Skeletal muscle cell (primary cell): ENCODE results near the gene S100A16.

Experiments used
- DNase-seq: peaks from one replicate; pipeline ENCODE4 v3.0.0-alpha.2; 2010; ENCODE audit warnings: low read depth
- H3K4me3 ChIP-seq: 2 replicates; pipeline ENCODE4 v1.5.1; 2011; ENCODE audit warnings: low read depth, mild to moderate bottlenecking, control low read depth, low read length, moderate library complexity

Gene S100A16

GRCh38 chr1:153619171-153619570 is 6.2 kb upstream of the S100A16 start:
- no peak overlapping the region for H3K4me3 ChIP-seq
- no peak for DNase-seq

- H3K4me3 ChIP-seq: no peak overlapping the region
- no peak for DNase-seq
Measured at GRCh38 chr1:153617663-153618062, 4.7 kb upstream of the S100A16 start.

GRCh38 chr1:153616917-153617311 is 4.0 kb upstream of the S100A16 start:
- H3K4me3 ChIP-seq: no peak overlapping the region
- DNase-seq: no peak

- H3K4me3 ChIP-seq: no peak within 1 kb of the TSS
- DNase-seq: no peak
Measured at GRCh38 chr1:153616144-153616916, 3.4 kb upstream of the S100A16 start, which contains the start of gene S100A14. S100A14 (minus strand) TSS chr1:153616325; CDS start chr1:153615858, 467 bp downstream.

- DNase-seq: no peak
- no peak overlapping the region for H3K4me3 ChIP-seq
Measured at GRCh38 chr1:153615406-153615805, 2.5 kb upstream of the S100A16 start.

GRCh38 chr1:153614906-153615305 is 2.0 kb upstream of the S100A16 start:
- DNase-seq: no peak
- H3K4me3 ChIP-seq: no peak overlapping the region

- DNase-seq: no peak
- no peak overlapping the region for H3K4me3 ChIP-seq
Measured at GRCh38 chr1:153614189-153614900, 1.4 kb upstream of the S100A16 start.

- peak overlapping the region; percentile 71 for H3K4me3 ChIP-seq
Measured at GRCh38 chr1:153613406-153613805, 469 bp upstream of the S100A16 start.

GRCh38 chr1:153612111-153612754 is 704 bp downstream of the S100A16 start:
- DNase-seq: no peak
- peak overlapping the region; percentile 71 for H3K4me3 ChIP-seq

More at GRCh38 chr1:153613406-153613805, 469 bp upstream of the S100A16 start:
- DNase-seq: no peak

- no peak for DNase-seq
- peak overlapping the region; percentile 71 for H3K4me3 ChIP-seq
Measured at GRCh38 chr1:153611356-153611755, 1.6 kb downstream of the S100A16 start.

- H3K4me3 ChIP-seq: peak overlapping the region; percentile 71
- DNase-seq: no peak
Measured at GRCh38 chr1:153610811-153611301, 2.1 kb downstream of the S100A16 start.

- DNase-seq: no peak
- peak overlapping the region; percentile 71 for H3K4me3 ChIP-seq
Measured at GRCh38 chr1:153610334-153610733, 2.6 kb downstream of the S100A16 start.

- no peak for DNase-seq
- H3K4me3 ChIP-seq: no peak overlapping the region
Measured at GRCh38 chr1:153609585-153609907, 3.4 kb downstream of the S100A16 start.

- H3K4me3 ChIP-seq: peak overlapping the region; percentile 38
Measured at GRCh38 chr1:153608742-153609584, 4.0 kb downstream of the S100A16 start.

GRCh38 chr1:153608089-153608682 is 4.8 kb downstream of the S100A16 start:
- no peak for DNase-seq
- peak overlapping the region; percentile 38 for H3K4me3 ChIP-seq

More at GRCh38 chr1:153608742-153609584, 4.0 kb downstream of the S100A16 start:
- peak; percentile 61 for DNase-seq

- no peak overlapping the region for H3K4me3 ChIP-seq
- DNase-seq: no peak
Measured at GRCh38 chr1:153607381-153607780, 5.6 kb downstream of the S100A16 start.

- no peak for DNase-seq
- no peak overlapping the region for H3K4me3 ChIP-seq
Measured at GRCh38 chr1:153606194-153606593, 6.7 kb downstream of the S100A16 start.

GRCh38 chr1:153602749-153603148 is 10.2 kb downstream of the S100A16 start:
- H3K4me3 ChIP-seq: no peak overlapping the region
- no peak for DNase-seq

- no peak overlapping the region for H3K4me3 ChIP-seq
- DNase-seq: no peak
Measured at GRCh38 chr1:153599847-153600246, 13.1 kb downstream of the S100A16 start.
